Measurements from ENCODE around the gene MAPK8IP2.
"Not testable (repeated sequence)": the region's sequence is repeated elsewhere in the genome, so short reads cannot be mapped to it uniquely, and the experiment has no call there.

Gene MAPK8IP2

DNA sequence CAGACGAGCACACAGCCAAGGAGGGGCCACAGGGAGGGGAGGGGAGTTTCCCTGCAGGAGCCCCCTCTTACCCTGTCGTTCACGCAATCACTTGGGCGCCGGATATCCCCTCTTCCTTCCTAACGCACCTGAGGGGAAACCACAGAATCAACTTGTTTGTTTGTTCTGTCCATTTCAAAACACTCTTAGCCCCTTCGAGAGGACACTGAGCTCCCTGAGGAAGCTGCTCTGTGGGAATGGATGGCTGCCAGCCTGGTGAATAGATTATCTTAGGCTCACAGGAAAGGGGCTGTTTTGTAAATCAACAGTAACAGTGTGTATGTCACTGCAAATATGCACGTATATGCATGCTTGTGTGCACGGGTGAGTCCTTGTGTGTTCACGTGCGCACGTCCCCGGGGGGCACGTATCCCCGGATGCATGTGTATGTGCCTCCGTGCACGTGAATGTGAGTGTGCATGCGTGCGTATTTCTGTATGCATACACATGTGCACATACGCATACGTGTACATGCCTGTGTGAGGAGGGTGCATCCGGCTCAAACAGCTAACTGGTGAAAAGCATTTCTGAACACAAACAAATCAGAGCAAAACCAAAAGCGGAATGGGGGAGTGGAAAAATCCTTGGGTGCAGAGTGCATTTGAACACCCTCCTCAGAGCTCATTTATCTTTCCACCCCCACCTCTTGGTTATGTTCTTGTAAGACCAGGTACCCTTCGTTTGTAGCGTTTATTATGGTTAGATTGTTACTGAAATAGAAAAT is 20.2 kb downstream of the MAPK8IP2 start:
- peak; percentile 76 for DNase-seq

DNA sequence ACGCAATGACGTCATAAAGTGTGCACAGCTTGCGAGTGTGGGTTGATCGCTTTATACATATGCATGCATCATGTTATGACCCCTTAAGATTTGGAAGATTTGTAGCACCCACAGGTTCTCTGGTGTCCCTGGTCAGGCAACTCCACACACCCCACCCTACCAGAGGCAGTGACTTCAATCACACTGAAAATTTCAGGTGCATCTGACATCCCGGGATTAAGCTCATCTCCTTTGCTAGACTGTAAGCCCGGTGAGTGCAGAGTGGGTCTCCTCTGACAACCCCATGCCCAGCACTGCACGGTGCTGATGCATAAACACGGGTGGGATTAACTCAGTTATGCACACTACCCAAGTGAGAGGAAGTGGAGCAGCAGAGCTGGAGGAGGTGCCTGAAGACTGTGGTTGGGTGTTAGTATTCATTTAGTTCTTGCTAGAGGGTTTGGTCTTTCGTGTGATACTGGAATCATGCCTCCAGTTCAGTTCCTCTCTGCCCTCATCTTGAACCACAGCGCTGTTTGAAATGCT is 20.8 kb downstream of the MAPK8IP2 start:
- peak; percentile 51 for DNase-seq

DNA sequence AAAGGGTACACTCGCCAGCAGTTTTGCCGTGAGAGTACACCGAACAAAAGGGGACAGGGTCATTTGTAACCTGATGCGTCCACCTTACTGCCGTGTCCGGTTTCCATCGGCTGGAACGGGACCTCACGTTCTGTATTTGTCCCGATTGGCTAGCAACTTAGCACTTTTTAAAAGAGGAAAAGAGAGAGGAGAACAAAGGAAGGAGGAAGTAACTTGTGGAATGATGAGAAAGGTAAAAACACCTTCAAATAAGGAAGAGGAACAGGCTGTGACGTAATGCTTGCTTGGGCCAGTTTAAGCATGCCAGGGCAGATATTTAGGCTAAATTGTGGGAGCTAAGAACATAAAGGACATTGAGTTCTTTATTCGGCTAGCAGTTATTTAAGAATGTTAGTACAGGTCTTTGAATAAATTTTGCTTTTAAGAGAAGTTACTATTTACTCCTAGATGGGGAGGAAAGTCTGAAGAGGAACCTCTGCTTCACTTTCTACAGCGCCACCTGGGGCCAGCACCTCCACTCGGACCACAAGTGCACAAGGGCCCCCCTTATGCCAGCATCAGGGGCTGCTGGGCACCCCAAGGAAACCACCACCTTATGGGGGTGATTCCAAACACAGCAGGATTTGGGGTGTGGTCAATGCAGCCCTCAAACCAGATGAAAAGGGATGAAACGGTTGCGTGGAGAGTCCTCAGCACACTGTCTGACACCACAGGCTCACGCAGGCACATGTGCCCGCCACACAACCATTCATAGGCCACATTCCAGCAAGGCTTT is 21.5 kb downstream of the MAPK8IP2 start:
- DNase-seq: peak; percentile 47

DNA sequence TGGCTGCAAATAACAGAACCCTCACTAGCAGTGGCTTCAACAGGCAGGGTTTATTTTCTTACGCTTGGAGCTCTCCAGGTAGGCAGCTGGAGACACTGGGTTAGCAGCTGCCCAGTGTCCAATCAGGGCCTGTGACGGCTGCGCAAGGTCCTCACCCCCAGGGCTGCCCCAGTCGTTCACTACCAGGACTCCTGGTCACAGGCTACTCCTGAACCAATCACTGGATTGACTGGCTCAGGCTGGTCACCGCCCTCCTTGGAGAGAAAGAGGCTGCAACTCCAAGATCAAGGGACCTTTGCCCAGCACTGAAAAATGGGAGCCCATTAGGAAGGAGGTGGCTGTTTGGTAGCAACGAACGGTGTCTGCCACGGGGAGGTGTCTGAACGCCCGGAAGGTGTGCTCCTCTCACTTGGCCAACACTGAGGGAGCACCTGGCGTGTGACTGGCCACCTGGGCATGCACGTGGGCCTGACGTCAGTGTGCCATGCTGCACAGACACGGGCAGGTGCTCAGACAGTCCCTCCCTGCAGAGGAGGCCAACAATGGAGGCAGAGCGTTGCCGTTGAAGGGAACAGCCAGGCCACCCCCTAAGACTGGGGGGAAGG is 22.2 kb downstream of the MAPK8IP2 start:
- peak; percentile 93 for DNase-seq

DNA sequence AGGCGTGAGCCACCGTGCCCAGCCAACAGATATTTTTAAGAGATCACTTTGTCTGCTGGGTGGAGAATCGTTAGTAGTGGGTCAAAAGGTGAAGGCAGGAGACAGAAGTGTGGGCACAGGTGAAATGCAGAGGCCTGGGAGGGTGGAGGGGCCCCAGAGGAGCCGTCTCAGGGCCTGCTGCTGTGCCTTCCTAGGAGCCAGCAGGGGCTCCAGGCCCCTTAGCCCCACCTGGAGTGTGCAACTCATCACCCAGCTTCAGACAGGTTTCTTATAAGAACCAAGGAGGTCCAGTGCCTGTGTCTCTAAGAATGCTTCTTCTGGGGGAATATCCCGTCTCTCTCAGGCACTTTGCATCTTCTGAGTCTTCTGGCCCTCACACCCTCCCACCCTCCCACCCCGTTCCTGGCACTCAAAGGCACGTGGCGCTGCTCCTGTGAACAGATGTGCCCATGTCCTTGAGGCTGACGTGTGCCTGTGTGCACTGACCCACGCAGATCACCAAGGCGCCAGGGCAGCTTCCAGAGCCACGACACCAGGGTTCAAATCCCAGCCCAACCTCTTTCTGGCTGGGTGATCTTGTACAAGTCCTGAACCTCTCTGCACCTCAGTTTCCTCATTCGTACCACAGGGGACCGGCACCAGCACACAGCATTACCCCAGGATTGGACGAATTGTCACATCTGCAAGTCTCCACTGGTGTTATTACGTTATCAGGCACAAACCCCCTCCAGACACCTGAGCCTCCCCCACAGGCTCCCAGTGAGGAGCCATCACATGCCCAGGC is 23.9 kb downstream of the MAPK8IP2 start:
- DNase-seq: peak; percentile 48

DNA sequence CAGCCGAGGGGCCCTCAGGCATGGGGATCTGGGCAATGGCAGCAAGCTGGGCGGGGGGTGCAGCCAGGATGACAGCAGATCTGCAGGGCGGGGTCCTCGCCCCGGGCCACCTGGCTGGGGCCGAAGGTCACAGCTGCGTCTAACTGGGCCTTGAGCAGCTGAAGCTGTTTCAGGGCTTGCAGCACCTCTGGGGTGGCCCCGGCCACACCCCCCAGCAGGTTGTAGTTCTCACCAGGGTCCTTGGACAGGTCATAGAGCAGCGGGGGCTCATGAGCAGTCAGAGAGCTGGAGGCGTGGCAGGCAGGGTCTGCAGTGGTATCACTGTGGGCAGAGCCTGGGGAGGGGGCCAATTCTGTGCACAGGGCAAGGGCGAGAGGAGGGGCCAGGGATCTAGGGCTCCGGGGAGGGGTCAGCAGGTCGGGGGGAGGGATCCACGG is 24.6 kb downstream of the MAPK8IP2 start:
- DNase-seq: peak; percentile 24

DNA sequence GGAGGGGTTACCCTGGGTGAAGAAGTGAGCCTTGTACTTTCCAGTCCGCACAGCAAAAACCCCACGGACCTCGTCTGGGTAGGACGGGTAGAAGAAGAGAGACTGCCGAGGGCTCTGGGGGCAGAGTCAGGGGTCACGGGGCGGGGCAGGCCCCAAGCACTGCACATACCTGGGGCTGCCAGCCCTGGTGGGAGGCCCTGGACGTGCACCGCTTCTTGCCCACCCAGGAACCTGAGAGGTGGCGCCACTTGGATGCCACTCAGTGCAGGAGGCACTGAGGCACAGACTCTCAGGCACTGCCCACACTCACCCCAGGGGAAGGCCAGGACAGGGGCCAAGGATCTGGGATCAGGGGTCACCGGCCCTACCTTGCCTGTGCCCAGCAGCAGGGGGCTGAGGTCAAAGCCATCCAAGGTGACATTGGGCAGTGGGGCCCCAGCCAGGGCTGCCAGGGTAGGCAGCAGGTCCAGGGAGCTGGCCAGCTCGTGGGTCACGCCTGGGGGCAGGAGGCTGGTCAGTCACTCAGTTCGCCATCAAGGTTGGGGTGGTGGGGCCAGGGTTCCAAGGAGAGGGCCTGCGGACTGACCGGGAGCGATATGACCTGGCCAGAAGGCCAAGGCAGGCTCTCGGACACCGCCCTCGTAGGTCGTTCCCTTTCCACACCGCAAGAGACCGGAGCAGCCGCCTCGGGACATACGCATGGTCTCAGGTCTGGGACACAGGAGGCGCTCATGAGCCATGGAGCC is 25.1 kb downstream of the MAPK8IP2 start:
- no peak for DNase-seq

DNA sequence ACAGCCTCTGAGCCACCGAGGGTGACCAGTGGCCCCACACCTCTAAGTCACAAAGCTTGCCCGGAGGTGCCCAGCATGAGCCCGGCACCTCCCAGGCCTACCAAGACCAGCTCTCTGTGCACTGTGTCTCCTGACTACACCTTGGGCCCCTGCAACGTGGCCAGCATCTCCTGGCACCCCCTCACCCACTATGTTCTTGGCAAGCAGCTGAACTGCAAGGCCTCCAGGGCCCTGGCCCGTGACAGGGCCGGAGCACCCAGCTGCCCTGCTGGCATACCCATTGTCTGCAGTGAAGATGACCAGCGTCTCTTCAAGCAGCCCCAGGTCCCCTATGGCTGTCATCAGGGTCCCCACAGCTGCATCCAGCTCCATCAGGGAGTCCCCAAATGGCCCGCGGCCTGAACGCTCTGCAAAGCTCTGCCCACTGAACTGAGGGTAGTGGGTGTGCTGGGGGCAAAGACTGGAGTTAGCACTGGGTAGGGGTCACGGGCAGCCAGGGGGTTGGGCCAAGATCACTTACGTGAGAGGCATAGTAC is 25.8 kb downstream of the MAPK8IP2 start:
- no peak for DNase-seq

DNA sequence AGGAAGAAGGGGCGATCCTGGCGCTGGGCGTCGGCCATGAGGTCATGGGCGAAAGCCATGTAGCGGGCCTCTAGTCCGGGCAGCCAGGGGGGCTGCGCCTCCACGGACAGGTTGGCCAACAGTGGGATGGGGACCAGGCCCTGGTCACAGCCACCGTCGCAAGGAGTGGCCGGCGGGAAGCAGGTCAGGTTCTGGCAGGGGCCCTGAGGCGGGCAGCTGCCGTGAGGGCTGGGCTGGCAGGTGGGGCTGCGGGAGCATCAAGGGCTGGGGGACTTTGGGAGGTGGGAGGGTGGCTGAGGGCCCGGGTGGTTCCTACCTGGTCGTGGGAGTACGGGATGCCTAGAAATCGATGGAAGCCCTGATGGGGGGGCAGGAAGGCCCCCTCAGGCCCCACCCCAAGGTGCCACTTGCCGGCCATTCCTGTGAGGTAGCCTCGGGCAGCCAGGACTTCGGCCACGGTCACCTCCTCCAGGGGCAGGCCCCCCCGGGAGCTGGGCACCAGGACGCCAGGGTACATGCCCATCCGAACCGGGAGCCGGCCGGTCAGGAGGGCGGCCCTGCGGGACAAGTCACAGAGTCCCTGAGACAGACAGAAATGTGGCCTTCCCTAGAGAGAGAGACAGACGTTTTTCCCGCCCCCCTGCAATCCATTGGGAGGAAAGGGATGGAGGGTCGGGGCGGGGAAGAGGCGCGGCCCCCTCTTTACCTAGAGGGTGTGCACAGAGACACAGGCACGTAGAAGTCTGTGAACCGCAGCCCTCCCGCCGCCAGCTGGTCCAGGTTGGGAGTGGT is 26.5 kb downstream of the MAPK8IP2 start:
- peak; percentile 34 for DNase-seq

DNA sequence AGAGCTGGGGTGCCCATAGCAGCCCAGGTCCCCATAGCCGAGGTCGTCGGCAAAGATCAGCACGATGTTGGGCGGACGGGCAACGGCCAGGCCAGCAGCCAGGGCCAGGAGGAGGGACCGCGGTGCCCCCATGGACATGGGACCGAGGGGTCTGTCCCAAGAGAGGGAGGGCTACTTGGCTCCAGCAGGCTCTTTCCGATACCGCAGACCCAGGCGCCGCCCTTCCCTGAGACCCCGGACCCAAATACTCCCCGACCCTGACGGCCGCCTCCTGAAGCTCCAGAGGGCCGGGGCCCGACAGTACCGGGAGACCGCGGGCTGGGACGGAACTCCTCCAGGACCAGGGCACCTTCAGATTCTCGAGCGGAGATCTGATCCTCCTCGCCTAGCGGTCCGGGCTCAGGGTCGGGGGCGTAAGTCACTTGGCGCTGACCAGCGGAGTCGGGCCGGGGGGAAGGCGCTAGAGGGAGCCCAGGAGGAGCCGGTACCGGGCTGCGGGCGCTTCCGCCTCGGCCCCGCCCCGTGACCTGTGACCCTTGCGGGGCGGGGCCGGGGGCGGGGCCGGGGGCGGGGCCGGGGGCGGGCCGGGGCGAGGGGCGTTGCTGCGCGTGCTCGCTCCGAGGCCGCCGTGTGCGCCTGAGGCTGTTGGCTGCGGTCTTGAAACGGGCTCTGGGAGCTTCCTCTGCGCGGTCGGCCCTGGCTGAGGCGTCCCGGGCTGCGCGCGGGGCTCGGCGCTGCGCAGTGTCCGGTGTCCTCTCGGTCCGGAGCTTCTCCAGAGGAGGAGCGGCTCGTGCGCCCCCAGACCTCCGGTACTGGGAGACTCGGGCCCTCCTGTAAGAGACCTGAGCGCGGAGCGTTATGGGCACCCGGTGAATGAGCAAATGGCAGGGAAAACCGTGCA is 27.3 kb downstream of the MAPK8IP2 start, which contains the start of gene ARSA:
Gene ARSA, minus strand, starts transcription at position 511 of the 901 bp plus-strand sequence. Its CDS starts 373 bp downstream, at position 138.
- peak; percentile 89 for DNase-seq

DNA sequence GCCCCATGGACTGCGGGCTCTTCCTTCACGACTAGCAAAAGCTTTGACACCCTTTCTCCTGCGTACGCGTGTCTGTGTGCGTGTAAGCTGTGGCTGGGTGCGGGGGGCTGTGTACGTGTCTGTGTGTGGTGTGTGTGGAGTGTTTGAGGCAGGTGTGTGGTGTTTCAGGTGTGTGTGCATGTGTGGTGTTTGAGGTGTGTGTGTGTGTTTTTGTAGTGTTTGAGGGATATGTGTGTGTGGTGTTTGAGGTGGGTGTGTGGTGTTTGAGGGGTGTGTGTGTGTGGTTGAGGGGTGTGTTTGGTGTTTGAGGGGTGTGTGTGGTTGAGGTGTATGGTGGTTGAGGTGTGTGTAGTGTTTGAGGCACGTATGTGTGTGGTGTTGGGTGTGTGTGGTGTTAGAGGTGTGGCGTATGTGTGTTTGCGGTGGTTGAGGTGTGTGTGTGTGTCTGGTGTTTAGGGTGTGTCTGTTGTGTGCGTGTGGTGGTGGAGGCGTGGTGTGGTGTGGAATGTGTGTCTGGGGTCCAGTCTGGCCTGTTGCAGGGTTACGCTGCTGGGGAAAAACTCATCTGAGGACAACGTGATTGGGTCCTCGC is 28.0 kb downstream of the MAPK8IP2 start:
- DNase-seq: no peak

DNA sequence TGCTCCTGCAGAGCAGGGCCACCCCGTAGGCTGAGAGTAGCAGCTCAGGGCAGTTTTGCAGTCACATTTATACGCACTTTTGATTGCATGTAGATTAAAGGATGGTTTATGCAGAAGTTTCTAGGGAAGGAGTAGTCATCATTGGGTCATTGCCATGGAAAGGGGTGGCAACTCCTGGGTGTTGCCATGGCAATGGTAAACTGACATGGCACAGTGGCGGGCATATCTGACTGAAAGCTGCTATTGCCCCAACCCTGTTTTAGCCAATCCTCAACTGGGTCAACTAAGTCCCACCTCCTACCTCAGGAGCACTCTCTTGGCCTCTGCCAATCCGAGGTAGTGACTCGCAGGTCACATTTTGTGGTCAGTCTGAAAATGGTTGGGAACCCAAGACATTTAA is 29.8 kb downstream of the MAPK8IP2 start:
- no peak for DNase-seq

DNA sequence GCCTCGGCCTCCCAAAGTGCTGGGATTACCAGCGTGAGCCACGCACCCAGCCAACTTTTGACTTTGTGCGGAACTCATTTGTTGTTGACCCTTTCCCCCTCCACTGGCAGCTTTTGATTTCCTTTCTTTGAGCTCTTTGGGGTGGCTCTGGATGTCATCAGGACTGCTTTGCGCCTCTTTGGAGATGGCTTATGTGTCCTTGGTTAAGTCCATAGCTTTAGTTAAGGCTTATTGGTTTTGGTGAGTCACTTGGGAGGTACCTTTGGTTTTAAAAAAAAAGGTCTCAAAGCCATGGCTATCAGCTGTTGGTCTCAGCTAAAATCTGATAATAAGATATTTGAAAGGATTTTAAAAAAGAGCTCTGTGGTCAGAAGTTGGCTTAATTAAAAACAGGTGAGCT is 32.5 kb downstream of the MAPK8IP2 start:
- DNase-seq: no peak

DNA sequence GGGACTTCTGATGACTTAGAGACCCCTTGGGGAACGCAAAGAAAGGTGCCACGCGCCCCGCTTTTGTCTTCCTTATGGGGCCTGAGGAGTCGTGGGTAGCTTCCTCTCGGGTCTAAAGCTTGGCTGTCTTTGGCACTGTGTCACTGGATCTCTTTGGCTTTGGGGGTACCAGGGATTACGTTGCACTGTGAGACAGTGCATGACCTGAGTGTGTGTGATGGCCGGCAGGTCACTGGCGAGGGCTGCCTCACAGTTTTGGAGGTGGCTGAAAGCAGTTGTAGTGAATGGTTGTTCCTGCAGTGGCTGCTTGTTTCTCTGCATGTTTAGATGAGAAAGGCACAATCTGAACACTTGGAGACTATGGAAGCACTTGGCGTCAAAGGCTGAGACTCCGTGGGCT is 33.2 kb downstream of the MAPK8IP2 start:
- no peak for DNase-seq

DNA sequence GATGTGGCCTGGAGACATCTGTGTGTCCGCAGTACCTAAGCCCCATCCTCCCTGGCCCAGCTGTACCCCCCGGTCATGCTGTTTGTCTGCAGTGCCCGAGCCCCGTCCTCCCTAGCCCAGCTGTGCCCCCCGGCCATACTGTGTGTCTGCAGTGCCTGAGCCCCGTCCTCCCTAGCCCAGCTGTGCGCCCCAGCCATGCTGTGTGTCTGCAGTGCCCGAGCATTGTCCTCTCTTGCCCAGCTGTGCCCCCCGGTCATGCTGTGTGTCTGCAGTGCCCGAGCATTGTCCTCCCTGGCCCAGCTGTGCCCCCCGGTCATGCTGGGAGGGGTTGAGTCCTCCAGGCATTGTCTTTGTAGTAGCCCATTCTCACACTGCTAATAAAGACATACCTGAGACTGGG is 35.0 kb downstream of the MAPK8IP2 start:
- DNase-seq: no peak

DNA sequence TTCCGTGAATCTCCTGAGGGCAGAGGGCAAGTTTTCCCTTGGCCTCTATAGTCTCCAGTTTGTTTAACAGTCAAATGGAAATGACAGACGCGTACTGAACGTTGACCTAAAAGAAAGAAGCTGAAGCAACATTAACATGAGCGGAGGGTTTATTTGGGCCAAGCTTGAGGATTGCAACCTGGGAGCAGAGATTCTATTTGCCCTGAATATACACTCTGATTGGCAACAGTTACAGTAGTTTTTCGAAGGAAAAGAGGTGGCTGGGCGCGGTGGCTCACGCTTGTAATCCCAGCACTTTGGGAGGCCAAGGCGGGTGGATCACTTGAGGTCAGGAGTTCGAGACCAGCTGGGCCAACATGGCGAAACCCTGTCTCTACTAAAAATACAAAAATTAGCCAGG is 39.7 kb downstream of the MAPK8IP2 start:
- DNase-seq: not testable (repeated sequence)

DNA sequence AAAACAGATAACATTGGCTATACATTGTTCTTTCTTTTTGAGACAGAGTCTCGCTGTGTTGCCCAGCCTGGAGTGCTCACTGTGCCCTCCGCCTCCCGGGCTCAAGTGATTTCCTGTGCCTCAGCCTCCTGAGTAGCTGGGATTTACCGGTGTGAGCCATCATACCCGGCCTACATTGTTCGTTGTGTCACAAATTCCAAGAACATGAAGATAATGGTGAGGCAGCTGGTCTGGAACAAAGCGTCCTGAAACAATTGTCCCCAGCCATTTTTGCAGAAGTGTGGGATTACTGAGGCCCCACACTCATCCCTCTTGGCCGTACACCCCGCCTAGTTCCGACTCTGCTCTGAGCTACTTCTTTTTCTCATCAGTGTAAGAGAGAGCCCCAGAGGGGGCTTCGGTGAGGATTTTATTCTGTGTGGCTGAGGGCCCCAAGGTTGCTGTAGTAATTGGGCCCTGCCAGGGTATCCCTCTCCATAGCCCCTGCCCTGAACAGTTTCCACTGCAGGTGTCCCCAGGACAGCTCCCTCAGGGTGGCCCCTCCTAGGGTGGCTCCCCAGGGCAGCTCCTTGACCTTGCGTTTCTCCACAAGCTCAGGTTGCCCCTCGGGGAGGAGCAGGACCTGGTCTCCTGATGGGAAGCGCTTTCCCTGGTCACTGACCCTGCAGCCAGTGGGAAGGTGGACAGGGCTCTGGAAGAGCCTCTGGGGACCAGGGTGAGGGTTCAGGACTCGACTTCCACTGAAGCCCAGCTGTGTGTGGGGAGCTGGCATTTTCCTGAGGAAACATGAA is 40.5 kb downstream of the MAPK8IP2 start:
- no peak for DNase-seq

Measured in NCI-H69 (cell line).